ENCODE data around the gene AGBL2.

DNA sequence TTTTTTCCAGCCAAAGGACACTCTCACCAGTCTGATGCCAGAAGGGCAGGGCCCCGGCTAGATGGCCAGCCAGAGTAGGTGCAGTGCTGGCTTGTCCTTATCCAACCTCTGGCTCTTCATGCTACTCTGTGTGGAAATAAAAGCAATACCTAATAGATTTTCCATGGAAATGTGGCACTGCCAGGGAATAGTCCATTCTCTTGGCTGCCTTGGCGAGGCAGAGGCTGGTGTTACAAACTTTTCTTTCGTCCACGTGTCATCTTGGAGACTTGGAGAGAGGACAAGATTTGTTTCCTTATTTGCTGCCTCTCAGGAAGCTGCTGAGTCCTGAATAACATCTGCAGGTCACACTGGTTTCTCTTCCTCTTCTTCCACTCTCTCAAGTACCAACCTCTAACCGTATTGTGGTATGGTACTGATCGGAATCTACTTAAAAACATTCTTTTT, 103.8 kb downstream of the AGBL2 start:
- TF ChIP-seq CTCF (IDR thresholded peaks at IDR 0.05; ENCODE audit: extremely low read depth in 1 of 2, insufficient read depth in 1 of 2, low read depth in 1 of 2, low read length in 2 of 2): no peak
- no peak for TF ChIP-seq POLR2A (IDR thresholded peaks at IDR 0.05; ENCODE audit: low read depth, low read length)
- TF ChIP-seq EZH2 (IDR thresholded peaks at IDR 0.05; ENCODE audit: borderline replicate concordance, low read depth, low read length, severe bottlenecking): no peak
- no peak for TF ChIP-seq GATA2 (IDR thresholded peaks at IDR 0.05; ENCODE audit: insufficient read depth, insufficient read length, low read depth, low read length)
- TF ChIP-seq MAX (IDR thresholded peaks at IDR 0.05; ENCODE audit: insufficient read depth, insufficient read length): no peak
- no peak for TF ChIP-seq POLR2AphosphoS5 (IDR thresholded peaks at IDR 0.05; ENCODE audit: insufficient read depth, low read depth, low read length)
- no peak for TF ChIP-seq FOS (IDR thresholded peaks at IDR 0.05; ENCODE audit: borderline replicate concordance, insufficient read depth, low read length)
- TF ChIP-seq JUN (IDR thresholded peaks at IDR 0.05; ENCODE audit: borderline replicate concordance, insufficient read depth, insufficient read length, low read depth): no peak
